Posterior vena cava (tissue), 2 donors: Measurements from ENCODE around the gene UBAC1. TPM values are rescaled to one million over a fixed set of nuclear protein-coding genes. Genes with fewer than 3 reads are reported as not detected.

Experiments
- total RNA-seq, 2 donors: library from RNA; stranded (reverse); fragmentation: NEBNext Ultra II Directional; extraction: Animal tissue kit (Norgen Biotek cat#: 25700); gene quantifications; one replicate each; pipeline ENCODE4 v1.2.1, GENCODE V29; 2021
- donor health status: DM: yes; HTN: yes; CAD: no.
- donor health status: DM: yes; HTN: yes; CAD: no.

The UBAC1 gene
- total RNA-seq, 2 donors from 2014 or later: 32.7 to 34.1 TPM

Other genes with a start within 250 kb of the UBAC1 start
- 10 to 100 TPM; 20.8 to 24.1 TPM for gene CAMSAP1, start 53.8 kb downstream of the UBAC1 start, total RNA-seq
- gene NACC2, start 133.9 kb upstream of the UBAC1 start, total RNA-seq: 10 to 100 TPM; 73.5 to 77.7 TPM
- gene TMEM250, start 157.5 kb upstream of the UBAC1 start, total RNA-seq: 10 to 100 TPM; 25.0 to 29.1 TPM
- not detected for gene LHX3, start 243.8 kb upstream of the UBAC1 start, total RNA-seq